Stimulated activated CD4-positive, alpha-beta T cell treated with anti-CD3 and anti-CD28 coated beads, Interleukin-15, amount 100 ng/mL, for 24 hours (primary cell): Measurements from ENCODE around the gene MFN2.
A peak's percentile ranks its signal among the peaks of the same experiment; 100 is the strongest.
"Not testable (repeated sequence)": the region's sequence is repeated elsewhere in the genome, so short reads cannot be mapped to it uniquely, and the experiment has no call there.

Experiments
- DNase-seq: peaks from one replicate; pipeline ENCODE4 v3.0.0-alpha.2; 2020

Gene MFN2

DNA sequence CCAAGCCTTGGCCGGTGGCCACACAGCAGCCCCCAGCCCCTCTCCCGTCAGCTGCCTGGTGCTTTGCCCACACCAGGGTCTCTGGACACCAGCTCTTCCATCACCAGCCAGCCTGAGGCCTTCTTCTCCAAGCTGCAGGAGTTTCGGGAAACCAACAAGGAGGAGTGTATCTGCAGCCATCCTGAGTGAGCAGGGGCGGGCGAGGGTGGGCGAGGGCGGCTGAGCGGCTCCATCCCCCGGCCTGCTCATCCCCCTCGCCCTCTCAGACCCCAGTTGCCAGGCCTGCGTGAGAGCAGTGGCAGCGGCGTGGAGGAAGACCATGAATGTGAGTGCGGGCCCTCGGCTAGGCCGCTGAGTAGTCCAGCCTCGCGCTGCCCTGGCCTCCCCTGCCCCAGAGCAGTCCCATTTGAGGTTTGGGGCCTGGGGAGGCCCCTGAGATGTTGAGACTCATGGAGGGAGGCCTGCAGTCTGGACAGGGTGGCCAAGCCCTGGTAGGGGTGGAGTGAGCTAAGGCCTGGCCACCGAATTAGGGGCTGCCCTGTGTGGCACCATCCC lies 48.8 kb downstream of the MFN2 start:
- DNase-seq, result no peak

DNA sequence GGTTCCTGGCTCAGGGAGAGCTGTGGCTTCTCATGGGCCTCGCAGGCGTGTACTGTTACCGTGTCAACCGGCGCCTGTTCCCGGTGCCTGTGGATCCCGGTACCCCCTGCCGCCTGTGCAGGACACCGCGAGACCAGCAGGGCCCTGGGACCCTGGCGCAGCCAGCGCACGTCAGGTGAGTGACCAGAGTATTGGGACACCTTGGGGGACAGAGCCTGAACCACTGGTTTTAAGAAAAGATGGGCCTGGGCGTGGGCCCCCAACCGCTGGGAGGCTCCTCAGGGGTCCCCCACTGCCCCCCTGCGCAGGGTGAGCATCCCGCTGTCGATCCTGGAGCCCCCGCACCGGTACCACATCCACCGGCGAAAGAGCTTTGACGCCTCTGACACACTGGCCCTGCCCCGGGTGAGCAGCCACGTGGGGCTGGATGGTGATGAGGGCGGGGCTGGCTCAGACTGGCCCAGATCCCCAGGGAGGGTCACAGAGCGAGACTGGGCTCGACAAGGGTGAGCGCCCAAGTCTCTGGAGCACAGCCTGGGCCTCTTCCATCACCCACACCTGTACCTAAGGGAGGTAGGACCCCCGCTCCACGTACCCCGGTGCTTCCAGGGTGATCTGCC lies 49.6 kb downstream of the MFN2 start:
- DNase-seq, result no peak

DNA sequence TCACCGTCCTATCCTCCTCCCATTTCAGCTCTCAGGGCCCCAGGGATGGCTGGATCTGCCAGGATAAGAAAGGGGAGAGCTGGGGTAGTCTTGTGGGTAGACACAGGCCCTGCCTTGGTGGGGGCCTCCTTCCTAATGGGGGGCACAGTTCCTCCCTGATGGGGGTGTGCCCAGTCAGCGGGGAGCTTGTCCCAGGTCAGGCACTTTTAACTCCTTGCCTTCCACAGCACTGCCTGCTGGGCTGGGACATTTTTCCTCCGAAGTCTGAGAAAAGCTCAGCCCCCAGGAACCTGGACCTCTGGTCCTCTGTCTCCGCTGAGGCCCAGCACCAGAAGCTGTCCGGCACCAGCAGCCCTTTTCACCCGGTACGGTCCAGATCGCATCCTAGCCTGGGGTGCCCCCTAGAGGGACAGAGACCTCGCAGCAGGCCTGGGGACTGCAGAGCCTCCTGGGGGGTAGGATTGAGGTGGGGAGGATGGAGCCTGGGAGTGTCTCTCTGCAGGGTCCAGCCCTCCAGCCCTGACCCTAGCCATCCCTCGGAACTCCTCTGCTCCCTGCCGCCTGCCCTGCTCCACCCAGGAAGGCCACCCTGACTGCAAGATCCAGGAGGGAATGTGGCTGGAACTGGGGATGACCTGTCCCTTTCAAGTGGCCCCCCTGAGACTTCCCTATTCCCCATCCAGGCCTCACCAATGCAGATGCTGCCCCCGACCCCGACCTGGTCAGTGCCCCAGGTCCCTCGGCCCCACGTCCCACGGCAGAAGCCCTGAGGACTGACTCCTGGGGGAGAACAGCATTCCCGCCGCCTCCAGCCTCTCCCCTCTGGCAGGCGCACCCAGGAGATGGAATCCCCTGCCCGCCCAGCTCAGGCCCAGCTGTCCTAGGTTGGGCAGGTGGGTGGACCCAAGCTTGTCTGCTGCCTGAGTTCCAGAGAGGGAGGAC lies 51.1 kb downstream of the MFN2 start:
- DNase-seq, result peak; percentile 65

DNA sequence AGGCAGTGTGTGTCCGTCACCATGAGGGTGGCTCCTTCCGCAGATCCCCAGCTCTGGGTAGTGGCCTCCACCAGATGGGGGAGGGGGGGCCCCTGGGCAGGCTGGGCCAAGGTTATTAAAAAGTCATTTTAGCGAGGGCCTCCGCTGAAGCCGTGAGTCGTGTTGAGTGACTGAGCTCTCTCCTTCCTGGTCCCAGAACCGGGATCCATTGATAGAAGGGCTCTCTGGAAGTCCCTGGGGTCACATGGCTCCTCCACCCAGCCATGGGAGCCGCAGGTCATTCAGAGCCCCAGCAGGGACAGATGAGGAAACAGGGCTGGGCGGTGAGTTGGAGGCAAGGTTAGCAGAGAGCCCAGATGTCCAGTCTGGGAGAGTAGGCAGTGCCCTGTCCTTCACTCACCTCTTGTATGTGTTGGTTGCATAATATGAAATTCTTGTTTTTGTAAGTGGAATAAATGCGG lies 51.9 kb downstream of the MFN2 start:
- no peak for DNase-seq

DNA sequence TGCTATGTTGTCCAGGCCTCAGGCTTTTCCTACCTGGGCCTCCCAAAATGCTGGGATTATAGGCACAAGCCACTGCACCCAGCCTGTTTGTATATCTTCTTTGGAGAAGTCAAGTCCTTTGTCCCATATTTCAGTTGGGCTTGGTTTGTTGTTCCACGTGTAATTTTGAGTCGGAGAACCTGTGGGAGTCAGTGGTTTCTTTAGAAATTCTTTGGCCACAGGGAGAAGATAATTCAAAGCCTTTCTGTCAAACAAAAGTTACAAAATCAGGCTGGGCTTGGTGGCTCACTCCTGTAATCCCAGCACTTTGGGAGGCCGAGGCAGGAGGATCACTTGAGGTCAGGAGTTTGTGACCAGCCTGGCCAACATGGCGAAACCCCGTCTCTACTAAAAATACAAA lies 53.2 kb downstream of the MFN2 start:
- not testable (repeated sequence) for DNase-seq

DNA sequence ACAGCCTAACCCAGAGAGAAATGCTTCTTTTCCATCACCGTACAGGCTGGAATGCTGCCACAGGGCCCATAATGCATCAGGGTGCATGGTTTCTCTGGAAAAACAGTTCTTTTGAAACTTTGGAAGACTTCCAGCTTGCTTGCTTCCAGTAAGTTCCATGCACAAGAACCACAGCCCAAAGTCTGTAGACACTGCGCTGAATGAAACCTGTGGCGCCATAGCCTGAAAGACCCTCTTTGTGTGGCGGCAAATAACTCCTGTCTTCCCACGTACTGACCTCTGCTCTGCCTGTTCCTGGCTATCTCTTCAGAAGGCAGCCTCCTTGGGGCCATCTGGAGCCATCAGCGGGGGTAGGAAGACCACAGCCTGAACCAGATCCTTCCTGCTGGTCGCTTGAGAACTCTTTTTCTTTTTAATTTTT lies 54.1 kb downstream of the MFN2 start:
- DNase-seq, result no peak

DNA sequence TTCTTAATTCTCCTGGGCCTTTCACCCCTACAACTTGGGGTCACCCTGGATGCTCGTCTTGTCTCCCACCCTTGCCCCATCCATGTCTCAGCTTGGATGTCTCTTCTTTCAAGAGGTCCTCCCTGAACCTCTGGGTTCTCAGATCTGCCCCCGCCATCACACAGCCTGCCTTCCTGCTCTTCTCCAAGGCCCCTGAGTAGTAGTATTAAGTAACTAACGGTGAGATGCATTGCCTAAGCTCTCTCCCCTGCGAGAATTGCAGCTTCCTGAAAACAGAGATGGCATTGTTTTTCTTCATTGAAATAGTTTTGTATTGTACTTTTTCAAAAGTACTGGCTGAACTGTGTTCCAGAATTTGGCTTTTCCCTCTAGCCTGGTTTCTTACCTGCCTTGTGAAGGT lies 55.1 kb downstream of the MFN2 start:
- DNase-seq, result no peak

DNA sequence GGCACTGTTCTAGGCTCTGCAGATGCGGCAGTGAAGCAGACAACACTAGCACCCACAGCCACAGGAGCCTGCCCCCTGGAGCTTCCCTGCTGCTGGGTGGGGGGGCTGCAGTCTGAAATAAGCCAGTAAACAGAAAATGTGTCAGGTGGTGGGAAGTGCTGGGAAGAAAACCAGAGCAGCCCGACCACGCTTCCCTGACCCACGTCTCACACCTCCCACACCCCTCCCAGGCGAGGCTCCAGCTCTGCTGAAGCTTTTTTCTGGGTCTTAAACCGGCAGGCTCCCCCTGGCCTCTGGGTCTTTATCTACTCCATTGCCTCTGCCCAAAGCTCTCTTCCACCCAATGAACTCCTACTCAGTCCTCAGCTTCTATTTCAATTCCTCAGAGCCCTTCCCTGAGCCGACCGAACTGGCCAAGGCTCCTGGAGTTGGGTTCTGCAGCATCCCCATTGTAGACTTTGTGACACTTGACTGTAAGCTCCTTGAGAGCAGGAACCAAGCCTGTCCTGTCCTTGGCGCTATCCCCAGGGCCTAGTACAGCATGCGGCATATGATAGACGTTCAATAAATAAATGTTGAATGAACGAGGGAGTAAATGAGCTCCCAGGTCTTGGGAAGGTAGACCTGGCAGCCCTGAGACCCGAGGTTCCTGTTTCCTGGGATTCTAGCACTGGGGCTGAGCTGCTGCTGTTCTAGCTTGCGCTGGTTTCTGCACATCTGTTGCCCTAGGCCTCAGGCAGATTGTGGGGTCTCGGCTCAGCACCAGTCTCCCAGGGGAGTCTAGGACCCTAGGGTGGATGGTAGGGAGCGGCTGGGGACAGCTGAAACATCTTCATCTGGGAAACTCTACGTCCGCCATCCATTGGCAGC lies 57.5 kb downstream of the MFN2 start:
- DNase-seq, result no peak

DNA sequence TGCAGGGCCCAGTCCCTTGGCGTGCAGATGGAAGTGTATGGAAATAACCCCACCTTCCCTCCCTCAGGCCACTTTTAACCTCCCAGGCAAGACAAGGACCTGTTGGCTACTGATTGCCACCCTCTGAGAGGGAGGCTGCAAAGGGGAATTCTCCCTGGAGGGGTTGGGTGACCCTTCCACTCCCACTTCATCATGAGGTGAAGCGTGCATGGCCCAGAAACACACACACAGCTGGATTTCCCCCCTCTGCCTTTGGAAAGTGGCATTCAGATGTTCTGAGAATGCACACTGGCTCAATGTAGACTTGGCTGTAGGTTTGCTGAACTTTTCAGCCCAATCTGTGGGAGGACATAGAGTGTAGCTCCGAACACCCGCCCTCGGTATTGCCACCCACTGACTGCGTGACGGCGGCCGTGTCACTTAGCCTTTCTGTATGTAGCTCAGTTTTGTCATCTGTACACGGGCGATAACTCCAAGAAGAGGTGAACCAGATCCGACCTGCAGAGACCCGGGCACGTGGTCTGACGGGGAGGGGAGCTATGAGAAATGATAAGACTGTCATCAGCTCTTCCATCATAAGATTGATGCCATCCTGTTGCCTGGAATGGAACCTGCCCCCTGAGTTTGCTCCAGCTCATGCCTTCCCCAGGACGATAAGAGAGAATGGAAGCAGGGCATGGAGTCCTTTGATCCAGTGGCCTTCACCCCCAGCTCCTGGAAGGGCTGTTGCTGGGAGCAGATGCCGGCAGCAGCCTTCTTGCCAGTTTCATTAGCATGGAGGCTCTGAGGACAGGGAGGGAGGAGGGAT lies 58.3 kb downstream of the MFN2 start:
- DNase-seq, result no peak

DNA sequence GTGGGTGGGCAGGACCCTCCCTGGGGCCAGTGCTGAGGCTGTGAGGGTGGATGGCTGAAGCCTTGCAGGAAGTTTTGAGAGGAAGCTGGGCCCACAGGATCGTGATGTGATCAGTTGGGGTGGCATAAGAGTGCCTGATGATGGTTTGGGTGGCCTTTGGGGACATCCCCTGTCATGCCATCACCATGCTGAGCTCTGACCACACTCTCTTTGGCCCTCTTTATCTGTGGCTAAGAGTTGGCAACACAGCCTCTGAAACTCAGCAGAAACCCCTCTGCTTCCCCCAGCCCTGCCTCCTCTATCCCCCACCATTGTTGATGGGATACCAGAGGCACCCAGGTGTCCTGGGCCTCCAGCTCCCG lies 58.9 kb downstream of the MFN2 start:
- no peak for DNase-seq

DNA sequence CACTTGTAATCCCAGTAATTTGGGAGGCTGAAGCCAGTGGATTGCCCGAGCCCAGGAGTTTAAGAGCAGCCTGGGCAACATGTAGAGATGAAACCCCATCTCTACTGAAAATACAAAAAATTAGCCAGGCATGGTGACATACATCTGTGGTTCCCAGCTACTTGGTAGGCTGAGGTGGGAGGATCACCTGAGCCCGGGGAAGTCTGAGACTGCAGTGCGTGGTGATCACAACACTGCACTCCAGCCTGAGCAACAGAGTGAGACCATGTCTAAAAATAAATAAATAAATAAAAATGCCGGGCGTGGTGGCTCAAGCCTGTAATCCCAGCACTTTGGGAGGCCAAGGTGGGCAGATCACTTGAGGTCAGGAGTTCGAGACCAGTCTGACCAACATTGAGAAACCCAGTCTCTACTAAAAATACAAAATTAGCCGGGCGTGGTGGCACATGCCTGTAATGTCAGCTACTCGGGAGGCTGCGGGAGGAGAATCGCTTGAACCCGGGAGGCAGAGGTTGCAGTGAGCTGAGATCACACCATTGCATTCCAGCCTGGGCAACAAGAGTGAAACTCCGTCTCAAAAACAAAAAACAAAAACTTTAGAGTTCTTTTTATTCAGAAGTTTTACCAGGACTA lies 59.7 kb downstream of the MFN2 start:
- not testable (repeated sequence) for DNase-seq

DNA sequence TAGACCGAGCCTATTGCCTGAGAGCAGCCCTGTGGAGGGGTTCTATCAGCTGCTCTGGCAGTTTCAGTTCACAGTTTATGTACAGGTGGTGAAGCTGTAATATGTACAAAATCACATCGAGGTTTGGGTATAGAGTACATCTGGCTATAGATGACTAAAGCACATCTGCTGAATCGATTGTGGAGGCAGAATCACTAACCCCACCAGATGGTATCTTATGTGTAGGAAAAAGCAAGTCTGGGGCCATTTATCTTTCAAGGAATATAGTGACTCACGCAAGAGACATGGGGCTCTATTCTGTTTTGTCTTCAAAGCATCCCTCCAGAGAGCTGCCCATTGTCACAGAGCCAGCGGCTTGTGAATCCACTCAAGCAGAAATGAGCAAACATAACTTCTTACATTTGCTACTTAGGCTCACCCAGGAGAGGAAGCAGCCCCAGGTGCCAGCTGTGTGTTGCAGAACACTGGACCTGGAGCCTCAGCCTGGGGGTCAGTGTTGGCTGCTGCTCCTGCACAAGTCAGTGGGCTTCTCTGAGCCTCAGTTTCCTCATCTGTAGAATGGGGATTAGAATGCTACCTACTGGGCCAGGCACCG lies 60.3 kb downstream of the MFN2 start:
- DNase-seq, result peak; percentile 42

DNA sequence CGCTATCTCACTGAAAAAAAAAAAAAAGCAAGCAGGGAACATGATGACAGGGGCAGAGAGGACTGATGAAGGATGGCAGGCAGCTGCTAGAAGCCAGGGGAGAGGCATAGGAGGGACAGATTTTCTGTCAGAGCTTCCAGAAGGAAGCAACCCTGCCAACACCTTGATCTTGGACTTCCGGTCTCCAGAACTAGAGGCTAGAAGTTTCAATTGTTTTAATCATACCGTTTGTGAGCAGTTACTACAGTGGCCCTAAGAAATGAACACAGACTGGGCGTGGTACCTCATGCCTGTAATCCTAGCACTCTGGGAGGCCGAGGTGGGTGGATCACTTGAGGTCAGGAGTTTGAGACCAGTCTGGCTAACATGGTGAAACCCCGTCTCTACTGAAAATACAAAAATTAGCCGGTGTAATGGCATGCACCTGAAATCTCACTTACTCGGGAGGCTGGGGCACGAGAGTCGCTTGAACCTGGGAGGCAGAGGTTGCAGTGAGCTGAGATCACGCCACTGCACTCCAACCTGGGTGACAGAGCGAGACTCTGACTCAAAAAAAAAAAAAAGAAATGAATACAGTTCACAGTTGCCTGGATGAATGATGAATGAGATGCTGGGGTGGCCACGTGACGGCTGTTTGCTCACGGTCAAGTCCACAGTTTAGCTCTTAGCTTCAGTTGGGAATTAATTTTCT lies 64.1 kb downstream of the MFN2 start:
- DNase-seq, result peak; percentile 27

DNA sequence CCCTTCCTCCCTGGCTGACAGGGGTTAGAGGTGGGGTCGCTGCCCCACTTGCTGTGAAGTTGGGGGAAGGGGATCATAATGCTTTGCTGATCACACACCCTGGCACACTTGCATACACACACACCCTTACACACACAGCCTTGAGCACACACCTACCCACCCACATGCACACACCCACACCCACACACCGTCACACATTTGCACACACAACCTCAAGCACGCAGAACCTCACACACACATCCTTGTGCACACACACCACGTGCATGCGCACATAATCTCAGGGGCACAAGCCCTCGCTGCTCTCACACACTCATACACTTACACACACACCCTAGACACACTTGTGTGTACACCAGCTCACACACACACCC lies 66.5 kb downstream of the MFN2 start:
- no peak for DNase-seq

DNA sequence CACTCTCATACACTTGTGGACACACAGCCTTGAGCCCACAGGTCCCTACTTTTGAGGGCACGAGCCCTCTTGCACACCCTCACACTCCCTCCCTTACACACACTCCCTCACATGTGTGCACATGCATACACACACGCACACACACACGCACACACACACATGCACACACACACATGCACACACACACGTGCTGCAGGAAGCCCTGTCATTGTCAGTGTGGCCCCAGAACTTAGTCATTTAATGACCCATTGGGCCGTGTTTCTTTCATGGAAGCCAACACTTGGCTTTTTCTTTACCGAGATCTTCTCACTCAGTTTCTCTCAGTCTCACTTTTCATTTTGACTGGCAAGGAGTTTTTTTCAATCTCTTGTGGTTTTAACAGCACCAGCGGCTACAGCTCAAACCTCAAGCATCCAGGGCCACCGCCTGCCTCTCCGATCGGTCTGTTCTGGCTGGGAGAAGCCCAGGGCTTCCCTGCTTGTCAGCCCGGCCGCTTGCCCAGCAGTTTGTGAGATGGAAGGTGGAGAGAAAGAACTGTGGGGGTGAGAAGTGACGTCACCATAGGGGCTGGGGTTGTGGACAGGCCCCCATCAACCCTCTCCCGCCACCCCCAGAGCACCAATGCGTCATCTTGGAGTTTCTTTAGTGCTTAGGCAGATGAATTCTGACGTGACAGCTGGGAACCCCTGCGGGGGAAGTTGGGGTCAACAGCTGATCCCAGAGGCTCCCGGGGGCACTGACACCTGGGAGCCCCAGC lies 67.1 kb downstream of the MFN2 start:
- DNase-seq, result peak; percentile 83

DNA sequence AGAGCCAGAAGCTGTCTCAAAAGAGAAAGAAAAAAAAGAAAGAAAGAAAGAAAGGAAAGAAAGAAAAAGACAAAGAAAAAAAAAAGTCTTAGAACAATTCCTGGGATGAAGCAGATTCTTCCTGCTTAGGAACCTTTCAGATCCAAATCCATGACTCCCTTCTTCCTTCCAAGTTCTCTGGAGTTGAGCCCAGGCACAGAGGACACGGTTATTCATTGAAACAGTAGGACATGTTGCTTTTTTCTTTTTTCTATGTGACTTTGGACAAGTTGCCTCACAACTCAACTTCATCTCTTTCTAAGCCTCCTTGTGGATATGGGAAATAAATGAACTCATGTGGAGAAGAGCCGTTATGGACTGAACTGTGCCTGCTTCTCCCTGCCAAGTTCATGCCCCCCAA lies 68.1 kb downstream of the MFN2 start:
- DNase-seq, result no peak

DNA sequence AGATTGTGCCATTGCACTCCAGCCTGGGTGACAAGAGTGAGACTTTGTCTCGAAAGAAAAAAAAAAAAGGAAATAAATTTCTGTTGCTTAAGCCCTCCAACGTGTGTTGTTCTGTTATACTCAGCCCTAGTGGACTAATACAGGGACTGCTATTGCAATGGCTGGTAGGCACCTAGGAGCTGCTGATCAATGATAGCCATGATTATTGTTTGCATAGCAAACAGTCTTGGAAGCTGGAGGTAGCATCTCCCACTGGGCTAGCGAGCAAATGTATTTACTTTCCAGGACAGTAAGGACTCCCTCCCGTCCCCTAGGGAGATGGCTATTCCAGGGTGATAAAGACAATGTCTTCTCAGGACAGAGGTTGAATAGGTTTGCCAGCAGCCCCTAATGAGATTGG lies 69.4 kb downstream of the MFN2 start:
- DNase-seq, result no peak

DNA sequence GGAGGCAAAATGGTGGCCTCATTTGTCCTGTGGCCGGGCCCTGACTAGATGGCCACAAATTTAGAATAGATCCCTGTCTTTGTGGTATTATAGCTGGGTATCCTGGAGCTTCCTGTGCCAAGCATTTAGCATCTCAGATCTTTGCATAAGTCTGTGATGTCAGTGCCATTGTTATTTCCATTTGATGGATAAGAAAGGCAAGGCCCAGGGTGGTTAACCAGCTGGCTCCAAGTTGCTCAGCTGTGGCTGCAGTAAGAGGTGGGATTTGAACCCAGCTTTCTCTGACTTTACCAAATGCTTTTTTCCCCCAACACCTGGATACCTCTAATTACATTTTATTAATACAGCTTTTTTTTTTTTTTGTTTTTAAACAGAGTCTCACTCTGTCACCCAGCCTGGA lies 71.1 kb downstream of the MFN2 start:
- no peak for DNase-seq

DNA sequence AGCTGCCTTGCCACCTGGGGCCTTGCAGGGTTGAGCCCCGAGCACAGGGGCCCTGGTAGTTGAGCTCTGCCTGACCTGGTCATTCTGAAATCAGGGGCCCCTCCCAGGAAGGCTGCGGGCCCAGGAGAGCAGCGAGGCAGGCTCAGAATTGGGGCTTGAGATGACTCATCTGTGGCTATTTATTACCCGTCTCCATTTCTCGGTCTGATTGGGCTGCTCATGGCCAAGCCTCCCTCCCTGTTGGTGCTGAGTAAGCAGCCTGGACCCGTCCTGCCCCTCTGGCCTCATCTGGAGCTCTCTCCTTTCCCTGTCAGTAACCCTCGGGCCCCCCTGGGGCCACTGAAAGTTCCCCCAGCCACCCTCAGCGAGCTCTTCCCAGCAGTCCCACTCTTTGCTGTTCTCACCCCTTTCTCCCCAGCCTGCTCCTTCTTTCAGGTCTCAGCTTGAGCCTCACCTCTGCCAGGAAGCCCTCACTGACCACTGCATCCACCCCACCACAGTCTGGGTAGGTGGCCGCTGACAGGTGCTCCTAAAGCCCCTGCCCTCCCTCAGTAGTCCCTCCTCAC lies 71.8 kb downstream of the MFN2 start:
- peak; percentile 65 for DNase-seq
